Ascending aorta (tissue), 2 donors: ENCODE data around the gene FBP2. TPM values are rescaled to one million over a fixed set of nuclear protein-coding genes. Genes with fewer than 3 reads are reported as not detected.

Experiments used
- DNase-seq, 2 donors: peaks; one replicate each; pipeline ENCODE4 v3.0.0-alpha.2; 2019; ENCODE audit warnings: low spot score in 2 of 2
- H3K27ac ChIP-seq, 2 donors: fragments of 200-600 bp; sonication (generic); one replicate each; pipeline ENCODE4 v1.5.1; 2016 to 2017; ENCODE audit warnings: mild to moderate bottlenecking in 1 of 2
- H3K27me3 ChIP-seq: fragments of 200-600 bp; sonication (generic); one replicate; pipeline ENCODE4 v1.5.1; 2017
- H3K36me3 ChIP-seq, 2 donors: fragments of 200-600 bp; sonication (generic); one replicate each; pipeline ENCODE4 v1.5.1; 2016
- H3K4me1 ChIP-seq, 2 donors: fragments of 200-600 bp; sonication (generic); one replicate each; pipeline ENCODE4 v1.5.1; 2016 to 2017; ENCODE audit warnings: mild to moderate bottlenecking in 1 of 2
- H3K4me3 ChIP-seq, 2 donors: fragments of 200-600 bp; sonication (generic); one replicate each; pipeline ENCODE4 v1.5.1; 2016 to 2017; ENCODE audit warnings: mild to moderate bottlenecking in 1 of 2
- H3K9me3 ChIP-seq, 2 donors: fragments of 200-600 bp; sonication (generic); one replicate each; pipeline ENCODE4 v1.5.1; 2016
- intact Hi-C: fragments of 100-400 bp; cut with DNase I; formaldehyde crosslinking; loops from one replicate; pipeline ENCODE4 v1.15.1; 2023
- total RNA-seq: library from RNA; depleted of rRNA; stranded (reverse); fragments of >200 nt; gene quantifications from one replicate; pipeline ENCODE4 v1.1.0, GENCODE V29; 2016
- TF ChIP-seq, protein P1 (sequence below), 3 experiments: fragments of 200-600 bp in 2 of 3; fragments of 450-650 bp in 1 of 3; sonication (generic) in 2 of 3; IDR thresholded peaks; one replicate each; pipeline ENCODE4 v1.5.1; 2016 to 2019; ENCODE audit warnings: antibody characterized with exemption in 3 of 3, mild to moderate bottlenecking in 1 of 3, moderate library complexity in 1 of 3

FBP2 gene
- total RNA-seq, 1 donor from 2014 or later, result not detected

DNA sequence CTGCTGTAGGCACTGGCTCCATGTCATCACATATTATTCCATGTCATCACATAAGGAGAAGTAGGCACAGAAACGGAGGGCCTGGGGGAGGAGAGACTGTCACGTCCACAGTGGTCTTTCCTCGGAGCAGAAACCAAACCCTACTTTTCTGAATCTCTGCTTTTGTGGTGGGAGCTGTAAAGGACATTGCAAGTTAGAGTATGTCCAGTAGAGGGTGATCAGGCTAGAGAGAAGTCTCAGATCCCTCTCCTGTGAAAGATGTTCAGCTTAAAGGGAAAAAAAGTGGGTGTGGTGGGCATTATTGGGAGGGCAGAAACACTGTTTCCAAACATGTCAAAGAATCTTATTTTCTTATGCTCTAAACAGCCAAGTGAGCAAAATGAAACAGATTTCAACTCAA is 19.4 kb upstream of the FBP2 start:
- intact Hi-C loops, result no loop called here
- Histone ChIP-seq H3K9me3 (no peaks in the 10 kb centered on the region), H3K27me3 (no peaks in the 10 kb centered on the region), H3K27ac (no peak overlapping the region), H3K4me1 (no peaks in the 10 kb centered on the region), H3K4me3 (no peak overlapping the region), H3K36me3 (no peaks in the 10 kb centered on the region)
- no peak for DNase-seq
- TF ChIP-seq, protein P1, sequence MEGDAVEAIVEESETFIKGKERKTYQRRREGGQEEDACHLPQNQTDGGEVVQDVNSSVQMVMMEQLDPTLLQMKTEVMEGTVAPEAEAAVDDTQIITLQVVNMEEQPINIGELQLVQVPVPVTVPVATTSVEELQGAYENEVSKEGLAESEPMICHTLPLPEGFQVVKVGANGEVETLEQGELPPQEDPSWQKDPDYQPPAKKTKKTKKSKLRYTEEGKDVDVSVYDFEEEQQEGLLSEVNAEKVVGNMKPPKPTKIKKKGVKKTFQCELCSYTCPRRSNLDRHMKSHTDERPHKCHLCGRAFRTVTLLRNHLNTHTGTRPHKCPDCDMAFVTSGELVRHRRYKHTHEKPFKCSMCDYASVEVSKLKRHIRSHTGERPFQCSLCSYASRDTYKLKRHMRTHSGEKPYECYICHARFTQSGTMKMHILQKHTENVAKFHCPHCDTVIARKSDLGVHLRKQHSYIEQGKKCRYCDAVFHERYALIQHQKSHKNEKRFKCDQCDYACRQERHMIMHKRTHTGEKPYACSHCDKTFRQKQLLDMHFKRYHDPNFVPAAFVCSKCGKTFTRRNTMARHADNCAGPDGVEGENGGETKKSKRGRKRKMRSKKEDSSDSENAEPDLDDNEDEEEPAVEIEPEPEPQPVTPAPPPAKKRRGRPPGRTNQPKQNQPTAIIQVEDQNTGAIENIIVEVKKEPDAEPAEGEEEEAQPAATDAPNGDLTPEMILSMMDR (IDR thresholded peaks at IDR 0.05), result no peak

DNA sequence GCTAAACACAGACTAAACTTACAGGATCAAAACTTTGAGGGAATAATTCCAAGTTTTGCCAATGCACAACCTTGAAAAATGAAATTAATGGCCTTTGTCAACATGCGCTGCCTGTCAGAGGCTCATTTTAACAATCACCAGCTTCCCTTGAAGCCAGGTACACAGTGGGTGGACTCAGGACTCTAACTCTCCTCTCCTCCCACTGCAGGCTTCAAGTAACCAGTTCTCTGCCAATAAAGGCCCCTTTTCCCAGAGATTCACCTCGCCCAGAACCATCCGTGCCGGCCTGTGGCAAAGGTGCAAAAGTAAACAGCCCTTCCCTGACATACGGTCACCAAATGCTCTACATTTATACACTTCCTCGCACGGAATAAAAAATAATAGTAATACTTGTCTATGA is 18.4 kb upstream of the FBP2 start:
- intact Hi-C loops, result no loop called here
- no peaks in the 10 kb centered on the region for H3K36me3 ChIP-seq
- no peak overlapping the region for H3K4me3 ChIP-seq
- H3K4me1 ChIP-seq, result no peaks in the 10 kb centered on the region
- no peak for DNase-seq
- TF ChIP-seq, protein P1 (IDR thresholded peaks at IDR 0.05), result no peak
- H3K27ac ChIP-seq, result no peak overlapping the region
- H3K9me3 ChIP-seq, result no peaks in the 10 kb centered on the region
- H3K27me3 ChIP-seq, result no peaks in the 10 kb centered on the region

DNA sequence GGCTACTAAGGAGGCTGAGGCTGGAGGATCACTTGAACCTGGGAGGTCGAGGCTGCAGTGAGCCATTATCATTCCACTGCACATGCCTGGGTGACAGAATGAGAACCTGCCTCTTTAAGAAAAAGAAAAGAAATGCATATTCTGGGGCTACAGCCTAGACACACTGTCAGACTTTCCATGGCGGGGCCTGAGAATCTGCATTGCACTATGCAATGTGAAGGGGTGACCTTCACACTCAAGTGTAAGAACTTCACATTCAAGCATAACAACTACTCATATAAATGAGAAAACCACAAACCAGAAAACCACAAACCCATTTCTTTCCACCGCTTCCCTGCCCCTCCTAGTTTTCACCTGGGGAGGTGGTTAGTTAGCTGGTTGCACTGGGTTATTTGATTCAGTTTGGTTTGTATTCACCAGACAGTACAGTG is 18.0 kb upstream of the FBP2 start:
- no peaks in the 10 kb centered on the region for H3K36me3 ChIP-seq
- DNase-seq, result no peak

GRCh38 chr9:94610181-94610606 is 16.6 kb upstream of the FBP2 start:
- TF ChIP-seq, protein P1 (IDR thresholded peaks at IDR 0.05), result no peak
- no peaks in the 10 kb centered on the region for H3K36me3 ChIP-seq
- H3K27me3 ChIP-seq, result no peaks in the 10 kb centered on the region
- no peak for DNase-seq
- no peak overlapping the region for H3K27ac ChIP-seq
- no peaks in the 10 kb centered on the region for H3K4me1 ChIP-seq
- H3K9me3 ChIP-seq, result no peaks in the 10 kb centered on the region
- intact Hi-C loops, result no loop called here
- H3K4me3 ChIP-seq, result no peak overlapping the region

More for the DNA sequence above, 18.0 kb upstream of the FBP2 start:
- Histone ChIP-seq H3K9me3 (no peaks in the 10 kb centered on the region), H3K4me1 (no peaks in the 10 kb centered on the region), H3K4me3 (no peak overlapping the region), H3K27me3 (no peaks in the 10 kb centered on the region), H3K27ac (no peak overlapping the region)
- intact Hi-C loops, result no loop called here
- TF ChIP-seq, protein P1 (IDR thresholded peaks at IDR 0.05), result no peak

DNA sequence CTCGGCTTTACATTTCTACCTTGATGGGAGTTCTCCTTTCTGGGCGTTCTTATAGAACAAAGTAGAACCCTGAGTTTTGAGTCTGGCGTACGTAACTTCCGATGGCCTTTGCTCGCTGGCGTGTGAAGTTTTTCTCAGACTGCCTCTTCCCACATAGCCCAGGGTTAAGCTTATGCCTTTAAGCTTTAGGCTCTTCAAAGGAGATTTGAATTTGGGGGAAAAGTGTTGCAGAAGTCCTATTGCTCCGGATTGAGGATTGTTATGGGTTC is 13.7 kb upstream of the FBP2 start:
- Histone ChIP-seq H3K36me3 (no peaks in the 10 kb centered on the region), H3K9me3 (no peaks in the 10 kb centered on the region), H3K4me3 (no peak overlapping the region), H3K27me3 (no peaks in the 10 kb centered on the region), H3K27ac (no peak overlapping the region), H3K4me1 (no peaks in the 10 kb centered on the region)
- intact Hi-C loops, result no loop called here
- TF ChIP-seq, protein P1 (IDR thresholded peaks at IDR 0.05), result no peak
- DNase-seq, result no peak
